HG03039 (cell line): ENCODE data around the gene PHF21B.
"Not testable (repeated sequence)": the region's sequence is repeated elsewhere in the genome, so short reads cannot be mapped to it uniquely, and the experiment has no call there.

Source experiments
- ATAC-seq: cut with Tn5 transposase; IDR thresholded peaks from one replicate; pipeline ENCODE4 v1.9.1; 2021; ENCODE audit warnings: mild to moderate bottlenecking, moderate library complexity; ENCODE audit not compliant: unreplicated experiment

The PHF21B gene

GRCh38 chr22:44921766-44922165 lies 88.0 kb downstream of the PHF21B start:
- not testable (repeated sequence) for ATAC-seq

- no peak for ATAC-seq
These were observed 89.6 kb downstream of the PHF21B start for GRCh38 chr22:44920183-44920582.

- no peak for ATAC-seq
These were observed 90.1 kb downstream of the PHF21B start for GRCh38 chr22:44919691-44920090.

- ATAC-seq: no peak
These were observed 90.8 kb downstream of the PHF21B start for GRCh38 chr22:44918925-44919392.

GRCh38 chr22:44918166-44918924 lies 91.5 kb downstream of the PHF21B start:
- no peak for ATAC-seq

- no peak for ATAC-seq
These were observed 92.2 kb downstream of the PHF21B start for GRCh38 chr22:44917372-44918165.

- ATAC-seq: no peak
These were observed 93.2 kb downstream of the PHF21B start for GRCh38 chr22:44916281-44917231.

- ATAC-seq: no peak
These were observed 94.4 kb downstream of the PHF21B start for GRCh38 chr22:44915441-44915840.

GRCh38 chr22:44914026-44914721 lies 95.6 kb downstream of the PHF21B start:
- no peak for ATAC-seq

GRCh38 chr22:44913198-44913983 lies 96.4 kb downstream of the PHF21B start:
- ATAC-seq: no peak

- no peak for ATAC-seq
These were observed 100.6 kb downstream of the PHF21B start for GRCh38 chr22:44909241-44909640.

- no peak for ATAC-seq
These were observed 101.8 kb downstream of the PHF21B start for GRCh38 chr22:44907765-44908737.

- ATAC-seq: no peak
These were observed 102.7 kb downstream of the PHF21B start for GRCh38 chr22:44906999-44907644.

- no peak for ATAC-seq
These were observed 103.4 kb downstream of the PHF21B start for GRCh38 chr22:44906248-44906936.

- not testable (repeated sequence) for ATAC-seq
These were observed 105.2 kb downstream of the PHF21B start for GRCh38 chr22:44904492-44905152.

GRCh38 chr22:44903164-44903563 lies 106.6 kb downstream of the PHF21B start:
- ATAC-seq: not testable (repeated sequence)

- ATAC-seq: no peak
These were observed 108.5 kb downstream of the PHF21B start for GRCh38 chr22:44901301-44901700.
